SK-N-SH (cell line): ENCODE results near the gene GOLGA8S. TPM values are rescaled to one million over a fixed set of nuclear protein-coding genes. Genes with fewer than 3 reads are reported as not detected.
A peak's percentile ranks its signal among the peaks of the same experiment; 100 is the strongest.
"Not testable (repeated sequence)": the region's sequence is repeated elsewhere in the genome, so short reads cannot be mapped to it uniquely, and the experiment has no call there.

ENCODE experiments used
- CTCF ChIA-PET: fragments of 300-600, 350-600 bp; formaldehyde crosslinking; extraction: SDS; loops from one replicate; lab custom pipeline; 2021; lab: Yijun Ruan, JAX
- POLR2A ChIA-PET: fragments of 350-600 bp; sonication (Branson Sonifier 250); formaldehyde crosslinking; extraction: SDS; loops from one replicate; lab custom pipeline; 2020; ENCODE audit warnings: antibody characterized with exemption, inconsistent platforms; lab: Yijun Ruan, JAX
- DNase-seq: peaks from one replicate; pipeline ENCODE4 v3.0.0; 2012
- H2AFZ ChIP-seq: fragments of 200-600 bp; sonication (generic); 2 replicates; pipeline ENCODE4 v1.8.1; 2016; ENCODE audit warnings: antibody characterized with exemption, mild to moderate bottlenecking, low read depth
- H3F3A ChIP-seq: fragments of 200-600 bp; sonication (generic); replicated peaks from 2 replicates; pipeline ENCODE3; 2016; ENCODE audit warnings: antibody characterized with exemption, mild to moderate bottlenecking; ENCODE audit not compliant: insufficient read depth
- H3K27ac ChIP-seq, 2 experiments: fragments of 200-500 bp in 1 of 2; fragments of 200-600 bp in 1 of 2; sonication (Bioruptor generic) in 1 of 2; sonication (generic), shearing (Covaris generic) in 1 of 2; 2 replicates each; pipeline versions ENCODE4 v1.5.1 to v1.6.1; 2014 to 2016; ENCODE audit warnings: low read depth in 2 of 2, inconsistent platforms in 1 of 2, low read length in 1 of 2, mild to moderate bottlenecking in 1 of 2, mixed read lengths in 1 of 2
- H3K27me3 ChIP-seq: fragments of 200-600 bp; sonication (generic), shearing (Covaris generic); 2 replicates; pipeline ENCODE4 v1.6.1; 2016; ENCODE audit warnings: mixed run types; ENCODE audit not compliant: insufficient read depth
- H3K36me3 ChIP-seq, 2 experiments: fragments of 200-500 bp in 1 of 2; fragments of 200-600 bp in 1 of 2; sonication (Bioruptor generic) in 1 of 2; sonication (generic) in 1 of 2; replicated peaks in 1 of 2; 2 replicates each; pipeline versions ENCODE3 to v1.5.1; 2014 to 2016; ENCODE audit warnings: low read length in 1 of 2, mild to moderate bottlenecking in 1 of 2; ENCODE audit not compliant: insufficient read depth in 2 of 2, control insufficient read depth in 1 of 2
- H3K4me1 ChIP-seq, 2 experiments: fragments of 200-500 bp in 1 of 2; fragments of 200-600 bp in 1 of 2; sonication (Bioruptor generic) in 1 of 2; sonication (generic), shearing (Covaris generic) in 1 of 2; 2 replicates each; pipeline versions ENCODE4 v1.5.1 to v1.6.1; 2014 to 2016; ENCODE audit warnings: low read depth in 1 of 2, low read length in 1 of 2, mixed run types in 1 of 2; ENCODE audit not compliant: insufficient read depth in 2 of 2, control insufficient read depth in 1 of 2
- H3K4me2 ChIP-seq: fragments of 200-600 bp; sonication (generic), shearing (Covaris generic); 2 replicates; pipeline ENCODE4 v1.6.1; 2017; ENCODE audit warnings: mixed run types
- H3K4me3 ChIP-seq, 2 experiments: fragments of 200-500 bp in 1 of 2; fragments of 200-600 bp in 1 of 2; sonication (Bioruptor generic) in 1 of 2; sonication (generic), shearing (Covaris generic) in 1 of 2; 2 replicates each; pipeline versions ENCODE4 v1.5.1 to v1.8.1; 2014 to 2016; ENCODE audit warnings: low read depth in 2 of 2, inconsistent platforms in 1 of 2, low read length in 1 of 2, mild to moderate bottlenecking in 1 of 2, mixed read lengths in 1 of 2, moderate library complexity in 1 of 2
- H3K79me2 ChIP-seq: fragments of 200-600 bp; sonication (generic); 2 replicates; pipeline ENCODE4 v1.8.1; 2017; ENCODE audit warnings: mild to moderate bottlenecking; ENCODE audit not compliant: insufficient read depth
- H3K9ac ChIP-seq: fragments of 200-600 bp; sonication (generic); 2 replicates; pipeline ENCODE4 v1.6.1; 2017; ENCODE audit warnings: mixed run types
- H3K9me2 ChIP-seq: fragments of 200-600 bp; sonication (generic); 2 replicates; pipeline ENCODE4 v1.6.1; 2017; ENCODE audit warnings: mixed run types
- H3K9me3 ChIP-seq: fragments of 200-600 bp; sonication (generic); 2 replicates; pipeline ENCODE4 v1.6.1; 2017; ENCODE audit warnings: mixed run types, mild to moderate bottlenecking, moderate library complexity
- H4K20me1 ChIP-seq: fragments of 200-600 bp; sonication (generic); 2 replicates; pipeline ENCODE4 v1.6.1; 2017; ENCODE audit warnings: mild to moderate bottlenecking, mixed run types; ENCODE audit not compliant: insufficient read depth
- FOXJ3 ChIP-seq: sonication (generic); formaldehyde crosslinking; IDR thresholded peaks from 2 replicates; pipeline ENCODE4 v1.5.1; 2020; ENCODE audit warnings: mild to moderate bottlenecking, missing genetic modification reagents
- GATA2 ChIP-seq: sonication (generic); formaldehyde crosslinking; IDR thresholded peaks from 2 replicates; pipeline ENCODE4 v1.5.0; 2020; ENCODE audit warnings: mild to moderate bottlenecking, missing genetic modification reagents
- POLR2AphosphoS5 ChIP-seq: IDR thresholded peaks from 2 replicates; pipeline ENCODE4 v1.6.1; 2012; ENCODE audit warnings: low read depth, low read length
- RFX5 ChIP-seq: IDR thresholded peaks from 2 replicates; pipeline ENCODE4 v1.6.1; 2012; ENCODE audit warnings: mild to moderate bottlenecking, improper control_type of control experiment, low read length
- WGBS: methylation state at CpG from one replicate; pipeline ENCODE4 v1.1.6; 2017; ENCODE audit warnings: low lambda C conversion rate; 5-methylcytosine and 5-hydroxymethylcytosine counted together
- polyA plus RNA-seq, 3 experiments: library from polyadenylated mRNA; depleted of rRNA; stranded (reverse); fragments of >200 nt; gene quantifications; 2 replicates each; pipeline ENCODE4 v1.2.3, GENCODE V29; 2012

The GOLGA8S gene
- polyA plus RNA-seq, 1 of the 3 experiments (the other 2 are of a cell fraction) = 0.02 TPM

GRCh38 chr15:23364261-23364660 lies 9.7 kb downstream of the GOLGA8S start:
- H3K9me3 ChIP-seq, DNase-seq: not testable (repeated sequence)

DNA sequence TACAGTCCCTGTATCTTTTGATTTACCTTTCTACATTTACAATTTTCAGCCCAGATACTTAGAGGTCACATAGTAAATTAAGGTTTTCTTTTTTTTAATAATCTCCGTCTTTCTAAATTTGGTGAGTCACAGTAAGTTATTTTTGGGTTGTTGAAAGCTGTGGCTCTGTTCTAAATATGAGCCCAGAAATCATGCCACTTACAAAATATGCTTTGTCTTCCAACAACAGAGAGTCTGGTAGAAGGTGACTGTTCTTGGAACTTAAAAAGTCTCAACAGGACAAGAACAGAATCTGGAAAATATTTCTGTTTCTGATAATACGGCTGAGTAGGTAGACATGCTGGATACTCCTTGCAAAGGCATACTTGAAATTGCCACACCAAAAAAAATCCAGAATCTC lies 16.0 kb downstream of the GOLGA8S start:
- Histone ChIP-seq H3K79me2 (no peaks in the 10 kb centered on the region), H3K9me3 (no peaks in the 10 kb centered on the region), H3K9me2 (no peaks in the 10 kb centered on the region), H3K4me2 (no peak overlapping the region), H3F3A (no peaks in the 10 kb centered on the region), H3K4me3 (no peak overlapping the region), H3K9ac (no peak overlapping the region), H3K4me1 (no peaks in the 10 kb centered on the region), H3K27me3 (no peaks in the 10 kb centered on the region; the same call in 1 of the 2 replicates), H4K20me1 (no peaks in the 10 kb centered on the region), H2AFZ (no peak overlapping the region)
- CTCF ChIA-PET = no interaction called here
- WGBS = 13% methylated on average over 2 of the region's 2 CpGs
- TF ChIP-seq GATA2 (CRISPR knock-in tag) (no peak), FOXJ3 (CRISPR knock-in tag) (no peak), RFX5 (no peak), POLR2AphosphoS5 (no peak)
- TF ChIP-seq, all 33 proteins: peak for 0
- POLR2A ChIA-PET = no interaction called here
- Histone ChIP-seq H3K27ac (no peak overlapping the region), H3K36me3 (no peaks in the 10 kb centered on the region)
- no peak for DNase-seq

More at GRCh38 chr15:23364261-23364660, 9.7 kb downstream of the GOLGA8S start:
- H3K4me2 ChIP-seq, H3K9me2 ChIP-seq, H3K9ac ChIP-seq, CTCF ChIA-PET, H3K4me3 ChIP-seq, H4K20me1 ChIP-seq, H3F3A ChIP-seq, H3K36me3 ChIP-seq, POLR2A ChIA-PET, H3K27ac ChIP-seq, H3K79me2 ChIP-seq, H2AFZ ChIP-seq, H3K4me1 ChIP-seq, H3K27me3 ChIP-seq: not testable (repeated sequence)
- 20% methylated on average over 1 of the region's 9 CpGs for WGBS

DNA sequence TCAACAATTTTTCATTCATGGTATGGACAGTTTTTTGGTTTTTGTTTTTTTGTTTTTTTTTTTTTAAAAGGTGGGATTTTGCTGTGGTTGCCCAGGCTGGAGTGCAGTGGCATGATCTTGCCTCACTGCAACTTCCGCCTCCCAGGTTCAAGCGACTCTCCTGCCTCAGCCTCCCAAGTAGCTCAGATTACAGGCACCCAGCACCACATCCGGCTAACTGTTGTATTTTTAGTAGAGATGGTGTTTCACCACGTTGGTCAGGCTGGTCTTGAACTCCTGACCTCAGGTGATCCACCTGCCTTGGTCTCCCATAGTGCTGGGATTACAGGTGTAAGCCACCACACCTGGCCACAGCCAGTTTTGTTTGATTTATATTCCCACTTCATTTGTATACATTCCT lies 16.6 kb downstream of the GOLGA8S start:
- H2AFZ ChIP-seq, H3K9me2 ChIP-seq, H3K79me2 ChIP-seq, H3K27me3 ChIP-seq, CTCF ChIA-PET, H3K4me3 ChIP-seq, H3K36me3 ChIP-seq, H3K4me1 ChIP-seq, H3F3A ChIP-seq, H3K27ac ChIP-seq, H3K9ac ChIP-seq, DNase-seq, POLR2A ChIA-PET, H3K4me2 ChIP-seq, H3K9me3 ChIP-seq, H4K20me1 ChIP-seq: not testable (repeated sequence)
- WGBS = 18% methylated on average over 4 of the region's 4 CpGs

- CTCF ChIA-PET = not testable (repeated sequence)
Observed at GRCh38 chr15:23371868-23372267, 17.3 kb downstream of the GOLGA8S start.

More at GRCh38 chr15:23371868-23372267, 17.3 kb downstream of the GOLGA8S start:
- 16% methylated on average over 3 of the region's 3 CpGs for WGBS
- H3K36me3 ChIP-seq, H4K20me1 ChIP-seq, H3K27me3 ChIP-seq, DNase-seq, H3K27ac ChIP-seq, H3K9me3 ChIP-seq, H3F3A ChIP-seq, H3K4me1 ChIP-seq, H3K9me2 ChIP-seq, POLR2A ChIA-PET, H3K4me3 ChIP-seq, H3K79me2 ChIP-seq, H3K9ac ChIP-seq: not testable (repeated sequence)
- 0 out of 2 replicates have a peak overlapping the region, but pooled peaks have one; percentile 41 for H3K4me2 ChIP-seq
- 0 out of 2 replicates have a peak overlapping the region, but pooled peaks have one; percentile 46 for H2AFZ ChIP-seq
